HG03066 (cell line): ENCODE data around the gene LITAFD.
A peak's percentile ranks its signal among the peaks of the same experiment; 100 is the strongest.

Experiments
- ATAC-seq: cut with Tn5 transposase; IDR thresholded peaks from one replicate; pipeline ENCODE4 v1.9.1; 2021; ENCODE audit warnings: low read depth; ENCODE audit not compliant: unreplicated experiment

Gene LITAFD

DNA sequence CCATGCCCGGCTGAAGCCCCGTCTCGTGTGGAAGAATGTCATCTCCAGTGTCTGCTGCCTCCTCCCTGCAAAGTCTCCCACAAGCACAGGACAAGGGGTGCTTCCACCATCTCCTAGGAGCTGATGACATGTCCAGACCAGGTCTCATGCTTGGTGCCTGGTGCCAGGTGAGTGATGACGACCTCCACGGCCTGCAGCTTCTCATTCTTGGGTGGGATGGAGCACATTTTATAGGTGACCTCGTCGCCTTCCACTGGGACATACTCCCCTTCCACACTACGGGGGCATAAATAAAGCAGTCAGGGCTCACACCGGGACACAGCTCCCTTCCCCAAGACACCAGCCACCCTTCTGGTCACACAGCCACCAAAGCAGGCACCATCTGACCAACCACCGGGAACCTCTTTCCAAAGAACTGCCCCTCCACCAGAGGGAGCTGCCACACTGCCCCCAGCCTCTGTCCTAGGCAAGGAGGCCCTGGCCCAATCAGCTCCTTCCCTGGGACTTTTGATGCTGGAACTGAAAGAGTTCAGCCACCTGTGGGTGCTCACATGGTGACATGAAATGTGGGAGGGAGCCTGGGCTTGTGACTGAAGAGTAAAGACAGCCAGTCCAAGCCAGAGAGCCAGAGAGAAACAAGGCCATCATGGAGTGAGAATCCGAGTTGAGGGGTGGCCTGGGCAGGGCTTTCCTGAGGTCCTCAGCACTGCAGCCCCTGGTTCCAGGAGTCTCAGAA, 26.9 kb upstream of the LITAFD start:
- no peak for ATAC-seq

DNA sequence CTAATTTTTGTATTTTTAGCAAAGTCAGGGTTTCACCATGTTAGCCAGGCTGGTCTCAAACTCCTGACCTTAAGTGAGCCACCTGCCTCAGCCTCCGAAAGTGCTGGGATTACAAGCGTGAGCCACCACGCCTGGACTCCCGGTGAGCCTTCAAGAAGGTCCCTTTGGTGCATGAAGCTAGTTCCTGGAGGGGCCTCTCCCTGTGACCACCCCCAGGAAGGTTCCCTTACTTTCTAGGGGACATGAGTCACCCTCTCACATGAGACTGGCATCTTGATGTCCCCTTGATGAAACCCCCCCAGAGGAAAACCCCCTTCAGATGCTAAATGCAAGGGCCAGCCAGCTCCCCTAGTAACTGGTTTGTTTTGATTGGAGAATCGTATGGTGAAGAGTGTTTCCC, 26.2 kb upstream of the LITAFD start:
- ATAC-seq = no peak

DNA sequence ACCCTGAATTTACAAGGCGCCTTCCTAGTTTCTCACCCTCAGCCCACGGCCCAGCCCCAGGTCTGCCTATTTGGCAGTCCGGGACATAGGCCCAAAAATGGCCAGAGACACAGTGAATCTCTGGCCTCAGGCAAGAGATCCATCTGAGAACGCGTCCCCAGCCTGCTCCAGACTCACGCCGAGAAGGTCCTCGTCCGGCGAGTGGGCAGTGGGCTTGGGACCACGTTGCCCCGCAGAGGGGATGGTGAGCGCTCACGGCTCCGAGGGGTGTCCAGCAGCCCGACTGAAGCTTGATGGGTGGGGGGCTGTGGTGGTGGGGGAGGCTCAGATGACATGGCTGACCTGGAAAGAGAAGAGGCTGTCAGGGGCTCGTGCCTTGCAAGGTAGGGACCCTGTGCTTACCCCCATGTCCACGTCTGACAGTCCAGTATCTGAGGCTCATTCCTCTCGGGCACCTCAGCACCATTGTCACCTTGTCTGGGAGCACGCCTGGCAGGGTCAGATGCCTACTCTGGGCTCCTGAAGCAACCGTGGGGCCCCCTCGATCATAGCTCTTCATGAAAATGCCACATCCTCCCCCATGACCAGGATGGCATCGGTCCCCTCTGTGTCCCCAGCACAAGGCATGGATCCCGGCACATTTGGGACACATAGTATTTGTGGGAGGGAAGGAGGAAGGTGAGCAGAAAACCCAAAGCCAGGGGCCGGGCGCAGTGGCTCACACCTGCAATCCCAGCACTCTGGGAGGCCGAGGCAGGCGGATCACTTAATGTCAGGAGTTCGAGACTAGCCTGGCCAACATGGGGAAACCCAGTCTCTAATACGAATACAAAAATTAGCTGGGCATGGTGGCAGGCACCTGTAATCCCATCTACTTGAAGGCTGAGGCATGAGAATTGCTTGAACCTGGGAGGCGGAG, 22.9 kb upstream of the LITAFD start:
- no peak for ATAC-seq

DNA sequence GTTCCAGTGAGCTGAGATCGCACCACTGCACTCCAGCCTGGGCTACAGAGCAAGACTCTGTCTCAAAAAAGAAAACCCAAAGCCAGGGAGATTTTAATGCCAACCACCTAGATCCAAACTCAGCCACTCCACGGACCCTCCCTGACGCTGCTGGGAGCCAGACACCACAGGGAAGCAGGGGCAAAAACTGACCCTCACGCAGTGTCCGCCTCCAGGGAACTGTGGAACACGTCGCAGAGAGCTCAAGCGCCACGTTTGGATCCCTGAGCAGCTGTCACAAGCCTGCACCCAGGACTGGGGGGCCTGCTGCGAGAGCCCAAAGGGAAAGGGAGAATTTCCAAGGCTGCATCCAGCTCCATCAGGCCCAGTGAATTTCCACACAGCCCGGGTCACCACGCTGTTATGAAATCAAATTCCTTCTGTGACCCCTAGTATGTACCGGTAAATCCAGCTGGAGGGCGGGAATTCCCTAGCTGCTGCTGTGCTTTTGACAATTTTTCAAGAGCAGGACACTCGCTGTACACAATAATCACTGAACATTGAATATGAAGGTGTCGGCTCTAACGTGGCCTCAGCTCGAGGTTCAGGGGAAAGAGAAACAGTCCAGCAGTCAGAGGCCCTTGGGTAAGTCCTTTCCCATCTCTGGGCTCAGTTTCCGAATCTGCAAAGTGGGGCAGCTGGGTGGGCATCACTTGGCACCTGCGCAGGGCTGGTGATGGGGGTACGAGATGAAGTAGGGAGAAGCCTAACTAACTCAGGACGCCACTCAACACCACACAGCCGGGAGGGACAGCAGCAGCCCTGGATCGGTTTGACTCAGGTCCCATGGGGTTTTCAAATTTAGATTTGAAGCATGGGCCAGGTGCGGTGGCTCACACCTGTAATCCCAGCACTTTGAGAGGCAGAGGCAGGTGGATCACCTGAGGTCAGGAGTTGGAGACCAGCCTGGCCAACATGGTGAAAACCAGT, 22.0 kb upstream of the LITAFD start:
- no peak for ATAC-seq

DNA sequence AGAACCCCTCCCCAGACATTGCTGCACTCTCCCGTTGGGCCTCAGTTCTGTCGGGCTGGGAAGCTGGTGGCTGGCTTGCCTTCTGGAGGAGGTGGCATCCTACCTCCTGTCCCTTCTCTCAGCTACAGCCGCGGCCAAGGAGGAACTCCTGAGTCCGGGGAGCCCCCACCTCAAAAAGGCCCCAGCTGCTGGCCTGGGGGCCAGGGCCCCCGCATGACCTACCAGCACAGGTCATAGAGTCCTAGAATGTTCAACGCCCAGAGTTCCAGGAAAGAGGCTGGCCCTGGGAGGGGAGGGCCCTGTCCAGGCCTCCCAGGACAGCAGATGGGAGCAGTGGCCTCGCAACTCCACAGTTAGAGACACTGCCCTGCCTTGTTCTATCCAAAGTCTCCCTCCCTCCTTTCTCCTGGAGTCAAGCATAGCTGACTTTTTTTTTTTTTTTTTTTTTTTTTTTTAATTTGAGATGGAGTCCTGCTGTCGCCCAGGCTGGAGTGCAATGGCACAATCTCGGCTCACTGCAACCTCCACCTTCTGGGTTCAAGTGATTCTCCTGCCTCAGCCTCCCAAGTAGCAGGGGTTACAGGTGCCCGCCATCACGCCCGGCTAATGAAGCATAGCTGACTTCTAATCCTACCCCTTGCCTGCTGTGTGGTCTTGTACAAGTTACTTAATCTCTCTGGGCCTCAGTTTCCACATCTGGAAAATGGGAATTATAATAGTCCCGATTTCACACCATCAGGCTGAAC, 20.4 kb upstream of the LITAFD start:
- ATAC-seq = no peak

DNA sequence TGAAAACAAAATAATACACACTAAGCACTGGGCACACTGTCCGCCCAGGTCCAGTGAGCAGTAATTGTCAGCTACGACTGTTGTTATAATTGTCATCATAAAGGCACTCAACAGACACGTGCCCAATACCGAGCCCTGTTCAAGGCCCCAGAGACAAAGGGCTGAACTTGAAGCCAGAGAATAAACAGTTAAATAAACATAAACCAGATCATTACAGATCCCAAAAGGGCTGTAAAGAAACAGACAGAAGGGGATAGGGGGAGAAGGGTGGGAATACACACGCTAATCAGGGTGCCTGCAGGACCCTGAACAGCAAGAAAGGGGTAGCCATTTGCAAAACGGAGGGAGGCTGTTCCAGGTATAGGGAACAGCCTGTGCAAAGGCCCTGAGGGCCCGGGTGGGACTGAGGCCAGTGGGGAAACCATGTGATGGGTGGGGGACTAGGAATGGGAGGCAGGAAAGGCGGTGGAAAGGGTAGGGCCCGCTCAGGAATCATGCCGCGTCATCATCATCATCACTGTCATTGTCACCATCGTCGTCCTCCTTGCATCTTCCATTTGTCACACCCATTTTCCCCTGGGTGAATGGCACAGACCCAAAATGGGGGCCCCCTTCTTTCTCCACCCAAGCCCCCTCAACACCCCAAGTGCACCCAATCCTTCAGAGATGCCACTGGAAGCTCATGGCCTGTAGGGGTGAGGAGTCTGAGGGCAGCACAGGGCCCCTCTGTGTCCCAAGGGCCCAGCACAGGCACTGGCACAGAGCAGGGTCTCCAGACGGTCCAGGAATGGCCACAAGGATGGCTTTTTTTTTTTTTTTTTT, 19.6 kb upstream of the LITAFD start:
- no peak for ATAC-seq

DNA sequence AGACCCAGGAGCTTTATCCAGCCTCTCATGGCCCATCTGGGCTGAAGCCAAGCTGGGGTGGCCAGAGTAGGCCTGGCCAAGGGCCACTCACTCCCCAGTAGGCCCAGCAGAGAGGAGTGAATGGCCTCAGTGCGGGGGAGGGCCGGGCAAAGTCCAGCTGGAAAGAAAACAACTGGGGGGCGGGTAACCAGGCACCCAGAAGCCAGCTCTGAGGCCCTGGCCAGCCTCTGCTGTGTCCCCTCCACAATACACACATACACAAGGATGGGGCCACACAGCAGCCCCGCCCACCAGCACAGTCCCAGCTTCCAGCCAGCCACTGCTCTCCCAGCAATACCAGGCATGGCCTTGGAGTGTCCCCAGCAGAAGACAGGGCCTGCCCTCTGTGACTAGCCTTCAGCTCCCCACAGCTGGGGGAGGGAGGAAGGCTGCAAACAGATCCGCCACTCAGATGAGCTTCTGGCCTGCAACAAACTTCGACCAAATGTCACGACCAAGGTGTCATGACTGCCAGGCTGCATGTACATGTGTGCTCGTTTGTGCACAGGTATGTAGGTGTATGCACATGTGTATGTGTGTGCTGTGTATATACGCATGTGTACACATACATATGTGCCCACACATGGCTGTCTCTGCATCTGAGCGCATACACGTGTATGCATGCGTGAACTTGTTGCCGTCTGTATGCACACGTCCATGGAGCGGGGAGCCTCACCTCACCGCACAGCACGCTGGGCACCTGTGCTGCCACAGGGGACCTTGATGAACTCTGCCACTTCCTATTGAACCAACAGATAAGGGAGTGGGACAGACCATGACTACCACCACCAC, 18.3 kb upstream of the LITAFD start:
- ATAC-seq = no peak

DNA sequence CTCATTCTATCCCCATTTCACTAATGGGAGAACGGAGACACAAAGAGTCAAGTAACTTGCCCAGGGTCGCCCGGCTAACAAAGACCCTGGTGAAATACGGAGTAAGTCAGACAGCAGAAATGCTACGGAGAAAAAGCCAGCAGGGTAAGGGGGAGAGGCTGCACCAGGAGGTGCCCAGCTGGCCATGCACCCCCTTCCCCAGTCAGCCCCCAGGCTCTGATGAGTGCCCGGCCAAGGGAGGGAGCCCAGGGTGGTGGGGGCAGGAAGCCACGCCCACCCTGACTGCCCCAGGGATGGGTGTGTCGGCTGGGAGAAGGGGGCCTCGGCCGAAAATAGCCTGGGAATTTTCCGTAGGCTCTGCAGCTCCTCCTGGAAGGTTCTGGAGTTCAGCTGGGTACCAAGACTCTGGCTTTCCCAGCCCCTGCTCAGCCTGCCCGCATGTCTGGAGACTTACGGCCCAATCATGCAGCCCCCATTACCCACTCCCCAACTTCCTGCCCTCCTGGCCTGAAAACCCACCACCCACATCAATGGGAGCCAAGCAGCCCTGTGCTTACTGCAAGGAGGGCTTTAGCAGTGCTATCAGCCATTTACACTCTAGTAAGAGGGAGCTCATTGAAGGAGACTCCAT, 17.6 kb upstream of the LITAFD start:
- no peak for ATAC-seq

DNA sequence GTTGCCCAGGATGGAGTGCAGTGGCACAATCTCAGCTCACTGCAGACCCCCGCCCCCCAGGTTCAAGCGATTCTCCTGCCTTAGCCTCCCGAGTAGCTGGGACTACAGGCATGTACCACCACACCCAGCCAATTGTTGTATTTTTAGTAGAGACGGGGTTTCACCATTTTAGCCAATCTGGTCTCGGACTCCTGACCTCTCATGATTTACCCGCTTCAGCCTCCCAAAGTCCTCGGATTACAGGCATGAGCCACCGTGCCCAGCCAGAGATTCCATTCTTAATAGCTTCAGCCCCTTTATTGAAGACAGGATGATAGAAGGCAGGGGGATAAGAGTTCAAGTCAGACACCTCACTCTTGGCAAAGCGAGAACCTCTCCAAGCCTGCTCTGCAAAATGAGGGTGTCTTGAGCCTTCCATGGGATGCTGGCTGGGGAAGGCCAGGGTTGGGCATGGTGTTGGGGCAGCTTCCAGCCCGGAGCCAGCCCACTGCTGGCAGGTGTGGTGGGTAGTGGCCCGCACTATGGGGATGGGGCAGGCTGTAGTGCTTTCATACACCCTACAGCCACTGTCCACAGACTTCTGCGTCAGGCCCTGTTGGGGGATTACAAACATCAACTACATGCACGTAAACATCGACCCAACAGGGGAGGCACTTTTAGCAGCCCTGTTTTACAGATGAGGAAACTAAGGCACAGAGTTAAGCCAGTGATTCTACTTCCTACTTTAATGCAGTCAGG, 16.8 kb upstream of the LITAFD start:
- ATAC-seq = no peak

DNA sequence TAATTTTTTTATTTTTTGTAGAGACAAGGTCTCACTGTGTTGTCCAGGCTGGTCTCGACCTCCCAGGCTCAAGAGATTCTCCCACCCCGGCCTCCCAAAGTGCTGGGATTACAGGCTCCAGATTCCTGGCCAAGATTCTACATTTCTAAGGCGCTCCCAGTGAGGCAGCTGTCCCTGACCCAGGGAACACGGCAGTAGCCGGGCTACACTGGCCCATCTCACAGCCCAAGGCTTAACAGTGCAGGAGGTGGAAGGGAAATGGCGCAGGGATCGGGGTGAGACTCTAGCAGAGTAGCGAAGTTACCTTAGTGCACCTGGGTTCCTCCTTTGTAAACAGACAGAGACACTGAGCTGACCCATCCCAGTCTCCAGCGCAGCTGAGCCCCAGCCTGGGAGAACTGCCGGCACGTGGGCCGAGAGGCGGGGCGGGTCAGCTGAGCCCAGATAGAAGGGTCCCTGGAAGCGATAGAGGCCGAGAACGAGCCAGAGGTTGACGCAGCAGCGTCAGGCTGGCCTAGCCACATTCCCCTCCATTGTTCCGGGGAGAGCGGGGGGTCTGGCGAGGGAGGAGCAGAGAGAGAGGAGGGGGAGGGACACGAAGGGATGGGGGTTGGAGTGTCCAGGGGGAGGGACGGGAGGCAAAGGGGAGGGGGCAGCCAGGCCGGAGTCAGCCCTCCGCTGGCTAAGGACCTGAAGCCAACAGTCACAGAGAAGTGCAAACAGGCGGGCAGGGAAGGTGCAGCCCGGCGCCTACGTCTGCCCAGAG, 15.8 kb upstream of the LITAFD start:
- ATAC-seq = no peak

DNA sequence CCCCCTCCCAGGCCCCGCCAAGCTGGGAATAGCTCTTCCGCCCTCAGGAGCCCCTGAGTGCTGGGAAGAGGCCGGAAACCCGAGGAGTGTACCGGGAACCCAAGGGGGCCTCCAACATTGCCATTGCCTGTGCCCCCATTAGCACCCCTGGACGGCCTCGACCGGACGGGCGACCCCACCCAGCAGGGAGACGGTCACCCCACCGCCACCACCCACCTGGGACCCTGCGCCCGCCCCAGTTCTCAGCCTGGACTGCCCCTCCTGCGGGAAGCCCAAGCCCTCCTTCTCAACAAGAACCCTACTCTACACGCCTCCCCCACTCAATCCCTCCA, 15.3 kb upstream of the LITAFD start:
- no peak for ATAC-seq

DNA sequence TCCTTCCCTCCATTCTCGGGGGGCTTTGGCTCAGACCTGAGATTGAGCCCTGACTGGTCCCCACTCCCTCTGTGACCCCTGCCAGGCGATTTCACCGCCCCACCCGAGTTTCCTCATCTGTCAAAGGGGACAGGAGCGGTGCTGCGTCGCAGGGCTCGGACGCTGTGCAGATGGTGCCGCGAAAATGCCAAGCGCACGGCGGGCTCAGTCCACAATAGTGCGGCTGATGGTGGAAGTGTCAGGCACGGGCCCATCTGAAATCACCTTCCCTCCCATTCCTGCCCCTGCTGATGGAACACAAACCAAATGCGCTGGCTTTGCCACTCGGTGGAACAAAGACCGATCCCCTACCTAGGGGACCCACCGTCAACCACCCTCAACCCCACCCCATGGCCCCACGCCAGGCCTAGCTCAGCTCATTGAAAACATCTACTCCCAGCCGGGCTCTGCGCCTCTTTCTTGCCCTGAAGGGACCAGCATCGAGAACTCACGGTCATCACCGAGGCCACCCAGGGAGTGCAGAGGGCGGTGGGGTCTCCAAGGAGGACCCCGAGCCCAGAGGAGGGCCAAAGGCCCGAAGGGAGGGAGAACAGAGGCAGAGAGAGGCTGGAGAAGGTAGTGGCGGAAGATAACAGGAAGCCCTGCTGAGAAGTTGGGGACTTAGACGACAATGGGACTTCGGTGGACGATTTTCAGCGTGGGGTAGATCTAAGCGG, 14.8 kb upstream of the LITAFD start:
- no peak for ATAC-seq

DNA sequence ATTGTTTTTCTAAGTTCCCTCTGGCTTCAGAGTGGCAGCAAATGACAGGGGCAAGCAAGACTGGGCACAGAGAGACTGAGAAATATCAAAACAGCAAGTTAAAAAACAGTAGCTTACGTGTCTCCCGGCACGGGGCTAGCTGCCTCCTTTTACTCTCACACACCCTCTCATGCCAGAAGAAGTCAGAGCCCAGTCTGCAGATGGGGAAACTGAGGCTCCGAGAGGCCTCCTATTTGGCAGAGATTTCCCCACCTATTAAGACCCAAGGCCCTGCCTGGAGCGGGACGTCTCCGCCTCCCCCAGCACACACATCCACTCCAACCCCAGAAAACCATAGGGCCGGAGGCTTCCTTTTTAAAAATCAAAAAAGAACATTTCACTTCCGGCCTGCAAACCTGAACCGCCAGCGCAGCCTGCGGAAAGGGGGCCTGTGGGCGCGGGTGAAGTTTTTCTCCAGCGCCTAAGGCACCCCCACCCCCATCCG, 14.2 kb upstream of the LITAFD start:
- no peak for ATAC-seq

DNA sequence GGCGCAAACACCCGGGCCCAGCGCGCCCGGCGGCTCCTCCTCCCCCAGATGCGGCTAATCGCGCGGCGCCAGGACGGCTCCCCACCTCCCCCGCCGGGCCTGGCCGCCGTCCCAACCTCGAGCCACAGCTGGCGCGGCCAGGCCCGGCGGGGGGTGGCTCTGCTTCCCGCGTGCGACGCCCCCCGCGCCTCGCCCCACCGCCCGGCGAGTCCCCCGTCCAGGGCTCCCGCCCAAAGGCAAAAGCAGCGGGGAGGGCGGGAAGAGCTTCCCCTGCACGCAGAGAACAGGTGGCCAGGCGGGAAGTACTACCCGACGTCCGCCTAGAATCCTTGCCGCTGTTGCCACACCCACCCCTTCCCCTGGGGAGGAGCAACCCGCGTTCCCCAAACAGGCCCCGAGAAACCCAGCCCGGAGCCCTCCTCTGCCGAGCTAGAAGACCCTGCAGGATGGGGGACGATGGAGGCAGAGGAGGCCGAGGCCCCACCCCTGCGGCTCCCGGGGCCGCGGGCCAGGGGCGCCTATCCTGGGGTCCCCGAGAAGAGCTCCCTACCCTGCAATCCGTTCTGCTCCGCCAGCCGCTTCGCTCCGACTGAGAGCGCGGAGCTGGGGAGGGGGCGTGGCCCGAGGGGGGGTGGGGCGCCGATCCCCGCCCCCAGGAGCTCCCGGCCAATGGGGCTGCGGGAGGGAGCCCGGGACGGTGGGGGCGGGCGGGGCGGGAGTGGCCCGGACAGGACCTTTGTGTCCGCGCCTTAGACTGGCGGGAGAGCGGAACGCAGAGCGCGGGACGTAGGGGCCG, 13.5 kb upstream of the LITAFD start, which contains the start of gene CARHSP1:
TSS of gene CARHSP1 (minus strand) at position 591 of the 796 bp plus-strand sequence. CDS start 9,678 bp downstream, outside the sequence.
- peak; percentile 71 for ATAC-seq
